BLaER1 (cell line): ENCODE results near the gene SPINK2.

Experiments used
- H3K27ac ChIP-seq: shearing (Covaris generic); formaldehyde crosslinking; 2 replicates; pipeline ENCODE4 v1.8.1; 2022
- H3K27me3 ChIP-seq: shearing (Covaris generic); formaldehyde crosslinking; 2 replicates; pipeline ENCODE4 v1.8.1; 2022
- H3K36me3 ChIP-seq: shearing (Covaris generic); formaldehyde crosslinking; 2 replicates; pipeline ENCODE4 v1.8.1; 2022
- H3K4me1 ChIP-seq: shearing (Covaris generic); formaldehyde crosslinking; 2 replicates; pipeline ENCODE4 v1.8.1; 2022
- H3K4me2 ChIP-seq: shearing (Covaris generic); formaldehyde crosslinking; 2 replicates; pipeline ENCODE4 v1.8.1; 2022
- H3K4me3 ChIP-seq: shearing (Covaris generic); formaldehyde crosslinking; 2 replicates; pipeline ENCODE4 v1.8.1; 2022
- H3K9ac ChIP-seq: shearing (Covaris generic); formaldehyde crosslinking; 2 replicates; pipeline ENCODE4 v1.8.1; 2022
- H3K9me3 ChIP-seq: shearing (Covaris generic); formaldehyde crosslinking; 2 replicates; pipeline ENCODE4 v1.8.1; 2022
- H4K20me1 ChIP-seq: shearing (Covaris generic); formaldehyde crosslinking; 2 replicates; pipeline ENCODE4 v1.8.1; 2022
- Cebpa-rat ChIP-seq: shearing (Covaris generic); IDR thresholded peaks from 2 replicates; pipeline ENCODE4 v1.8.1; 2022

The SPINK2 gene

GRCh38 chr4:56821381-56822243 lies at the start of gene SPINK2:
Gene SPINK2 (minus strand): TSS chr4:56821701. CDS start chr4:56821662, 39 bp downstream.
- no peaks in the 10 kb centered on the region for H3K9me3 ChIP-seq
- no peak within 1 kb of the TSS for H3K27ac ChIP-seq
- no peak within 1 kb of the TSS for H3K9ac ChIP-seq
- peaks cover 16% of the 10 kb centered on the region for H3K4me1 ChIP-seq
- peaks cover 34% of the 10 kb centered on the region for H3K27me3 ChIP-seq
- no peak for TF ChIP-seq Cebpa-rat
- peak within 1 kb of the TSS; percentile 96 for H3K4me2 ChIP-seq
- no peaks in the 10 kb centered on the region for H4K20me1 ChIP-seq
- H3K36me3 ChIP-seq, result no peaks in the 10 kb centered on the region
- peak within 1 kb of the TSS; percentile 68 for H3K4me3 ChIP-seq

- Histone ChIP-seq H3K4me1 (peaks cover 43% of the 10 kb centered on the region), H3K4me2 (peak overlapping the region; percentile 69), H4K20me1 (no peaks in the 10 kb centered on the region), H3K9me3 (no peaks in the 10 kb centered on the region), H3K27me3 (no peaks in the 10 kb centered on the region), H3K9ac (peak overlapping the region; percentile 46; the same call in 1 of the 2 replicates), H3K27ac (peak overlapping the region; percentile 63), H3K36me3 (no peaks in the 10 kb centered on the region), H3K4me3 (peak overlapping the region; percentile 32; the same call in 1 of the 2 replicates)
- TF ChIP-seq Cebpa-rat, result no peak
Measured at GRCh38 chr4:56870946-56871345, 49.4 kb upstream of the SPINK2 start.

GRCh38 chr4:56863441-56864139 lies 42.1 kb upstream of the SPINK2 start:
- Histone ChIP-seq H3K27me3 (no peaks in the 10 kb centered on the region), H3K9ac (no peak overlapping the region), H4K20me1 (no peaks in the 10 kb centered on the region), H3K27ac (no peak overlapping the region), H3K4me2 (no peak overlapping the region), H3K36me3 (no peaks in the 10 kb centered on the region), H3K9me3 (no peaks in the 10 kb centered on the region), H3K4me3 (no peak overlapping the region), H3K4me1 (peaks cover 20% of the 10 kb centered on the region; the same call in 1 of the 2 replicates)
- no peak for TF ChIP-seq Cebpa-rat

GRCh38 chr4:56861360-56861759 lies 39.9 kb upstream of the SPINK2 start:
- H4K20me1 ChIP-seq, result no peaks in the 10 kb centered on the region
- no peaks in the 10 kb centered on the region for H3K27me3 ChIP-seq
- no peak overlapping the region for H3K4me2 ChIP-seq
- H3K9me3 ChIP-seq, result no peaks in the 10 kb centered on the region
- H3K4me3 ChIP-seq, result no peak overlapping the region
- H3K36me3 ChIP-seq, result no peaks in the 10 kb centered on the region
- TF ChIP-seq Cebpa-rat, result no peak
- H3K4me1 ChIP-seq, result peaks cover 27% of the 10 kb centered on the region
- H3K9ac ChIP-seq, result no peak overlapping the region
- no peak overlapping the region for H3K27ac ChIP-seq

GRCh38 chr4:56860781-56861180 lies 39.3 kb upstream of the SPINK2 start:
- no peaks in the 10 kb centered on the region for H3K36me3 ChIP-seq
- no peak overlapping the region for H3K4me3 ChIP-seq
- no peaks in the 10 kb centered on the region for H3K9me3 ChIP-seq
- TF ChIP-seq Cebpa-rat, result no peak
- H3K4me2 ChIP-seq, result no peak overlapping the region
- no peaks in the 10 kb centered on the region for H3K27me3 ChIP-seq
- H3K4me1 ChIP-seq, result peaks cover 27% of the 10 kb centered on the region
- no peaks in the 10 kb centered on the region for H4K20me1 ChIP-seq
- H3K9ac ChIP-seq, result no peak overlapping the region
- H3K27ac ChIP-seq, result no peak overlapping the region

- Histone ChIP-seq H3K4me3 (no peak overlapping the region), H3K4me1 (peaks cover 27% of the 10 kb centered on the region), H3K9ac (no peak overlapping the region), H3K9me3 (no peaks in the 10 kb centered on the region), H4K20me1 (no peaks in the 10 kb centered on the region), H3K4me2 (no peak overlapping the region), H3K27ac (no peak overlapping the region), H3K27me3 (no peaks in the 10 kb centered on the region), H3K36me3 (no peaks in the 10 kb centered on the region)
- TF ChIP-seq Cebpa-rat, result no peak
Measured at GRCh38 chr4:56859841-56860240, 38.3 kb upstream of the SPINK2 start.

- Histone ChIP-seq H3K4me2 (peak overlapping the region; percentile 51; the same call in 1 of the 2 replicates), H4K20me1 (no peaks in the 10 kb centered on the region), H3K4me3 (no peak overlapping the region), H3K36me3 (no peaks in the 10 kb centered on the region), H3K27ac (no peak overlapping the region), H3K9me3 (no peaks in the 10 kb centered on the region), H3K9ac (no peak overlapping the region), H3K4me1 (peaks cover 27% of the 10 kb centered on the region), H3K27me3 (no peaks in the 10 kb centered on the region)
- no peak for TF ChIP-seq Cebpa-rat
Measured at GRCh38 chr4:56857601-56858309, 36.3 kb upstream of the SPINK2 start.

GRCh38 chr4:56856656-56857055 lies 35.2 kb upstream of the SPINK2 start:
- Histone ChIP-seq H3K4me2 (no peak overlapping the region), H3K4me1 (peaks cover 27% of the 10 kb centered on the region), H3K4me3 (no peak overlapping the region), H3K27ac (no peak overlapping the region), H3K27me3 (no peaks in the 10 kb centered on the region), H3K9ac (no peak overlapping the region), H4K20me1 (no peaks in the 10 kb centered on the region), H3K36me3 (no peaks in the 10 kb centered on the region), H3K9me3 (no peaks in the 10 kb centered on the region)
- TF ChIP-seq Cebpa-rat, result no peak

GRCh38 chr4:56850910-56851309 lies 29.4 kb upstream of the SPINK2 start:
- H3K4me3 ChIP-seq, result no peak overlapping the region
- no peaks in the 10 kb centered on the region for H4K20me1 ChIP-seq
- no peak overlapping the region for H3K4me2 ChIP-seq
- no peak for TF ChIP-seq Cebpa-rat
- H3K9me3 ChIP-seq, result no peaks in the 10 kb centered on the region
- H3K27me3 ChIP-seq, result no peaks in the 10 kb centered on the region
- H3K9ac ChIP-seq, result no peak overlapping the region
- H3K4me1 ChIP-seq, result no peaks in the 10 kb centered on the region
- H3K27ac ChIP-seq, result no peak overlapping the region
- no peaks in the 10 kb centered on the region for H3K36me3 ChIP-seq
